Stimulated activated CD4-positive, alpha-beta T cell treated with anti-CD3 and anti-CD28 coated beads, TNF-alpha, amount 100 ng/mL, for 4 hours (primary cell): ENCODE results near the gene SORCS2.
"Not testable (repeated sequence)": the region's sequence is repeated elsewhere in the genome, so short reads cannot be mapped to it uniquely, and the experiment has no call there.

Experiments used
- DNase-seq, 3 experiments: peaks; one replicate each; pipeline ENCODE4 v3.0.0-alpha.2; 2020; ENCODE audit warnings: low read depth in 3 of 3

The SORCS2 gene

DNA sequence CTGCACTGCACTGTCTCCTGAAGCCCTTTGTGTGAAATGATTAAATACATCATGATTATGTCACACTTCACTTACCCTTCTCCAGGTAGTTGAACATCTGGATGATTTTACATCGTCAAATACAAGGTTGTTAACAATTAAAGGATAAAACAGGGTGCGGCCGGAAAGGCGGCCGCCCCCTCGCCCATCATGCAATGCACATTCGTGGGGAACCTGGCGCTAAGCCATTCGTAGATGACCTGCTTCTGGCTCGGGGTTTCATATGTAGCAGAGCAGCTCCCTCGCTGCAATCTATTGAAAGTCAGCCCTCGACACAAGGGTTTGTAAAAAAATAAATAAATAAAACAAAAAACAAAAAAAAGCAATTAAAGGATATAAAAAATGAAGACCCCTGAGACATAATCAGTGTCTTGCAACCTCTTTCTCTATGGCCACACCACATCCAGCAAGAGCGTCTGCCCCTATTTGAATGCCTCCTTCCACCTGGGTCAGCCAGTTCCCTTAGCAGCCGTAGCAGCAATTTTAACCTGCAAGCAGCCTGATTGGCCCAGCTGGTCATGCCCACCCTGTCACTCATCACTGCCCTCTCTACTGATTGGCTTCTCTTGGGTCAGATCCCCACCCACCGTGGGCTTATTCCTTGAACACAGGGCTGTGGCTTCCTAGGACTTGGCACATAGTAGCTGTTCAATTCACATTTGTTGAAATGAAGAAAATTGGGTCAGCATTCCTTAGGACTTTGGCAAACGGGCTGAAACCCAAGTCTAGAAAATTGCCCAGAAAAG is 390.2 kb downstream of the SORCS2 start:
- DNase-seq, result no peak

DNA sequence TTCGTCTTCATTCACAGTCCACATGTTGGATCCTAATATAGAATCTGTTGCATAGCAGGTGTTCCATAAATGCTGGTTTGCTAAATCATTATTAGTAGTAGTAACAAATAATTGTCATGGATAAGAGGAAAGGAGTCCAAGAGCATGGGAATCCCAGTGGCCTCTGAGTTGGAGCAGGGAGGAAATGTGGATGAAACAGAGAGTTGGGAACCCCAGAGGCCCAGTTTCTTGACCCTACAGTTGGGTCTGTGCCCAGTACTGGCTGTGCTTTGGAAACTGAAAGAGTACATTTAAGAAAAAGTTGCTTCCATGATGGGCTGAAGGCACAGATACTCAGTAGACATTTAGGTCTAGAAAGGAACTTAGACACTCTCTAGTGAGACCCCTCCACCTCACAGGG is 391.8 kb downstream of the SORCS2 start:
- DNase-seq, result no peak

DNA sequence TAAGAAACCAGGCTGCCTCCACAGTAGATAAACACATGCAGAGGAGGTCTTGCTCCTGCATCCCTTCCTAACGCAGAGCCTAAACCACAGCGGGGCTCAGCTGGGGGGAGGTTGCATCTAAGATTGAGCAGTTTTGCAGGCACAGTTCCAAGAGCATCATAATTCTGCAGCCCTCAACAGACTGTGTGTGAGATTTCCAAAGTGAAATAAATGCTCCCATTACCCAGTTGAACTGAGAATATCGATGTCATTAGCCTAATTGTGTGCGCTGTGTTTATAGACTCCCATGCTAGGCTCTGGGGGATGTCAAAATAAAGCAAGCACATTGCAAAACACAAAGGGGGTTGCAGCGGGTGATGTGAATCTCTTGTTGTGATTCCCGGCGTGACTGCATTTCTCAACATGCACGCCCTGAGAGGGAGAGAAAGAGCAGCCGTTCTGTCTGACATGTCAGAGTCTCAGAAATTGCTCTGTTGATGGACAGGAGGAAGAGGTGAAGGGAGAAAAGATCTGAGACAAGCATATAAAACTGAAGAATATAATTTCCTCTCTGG is 392.3 kb downstream of the SORCS2 start:
- no peak for DNase-seq

DNA sequence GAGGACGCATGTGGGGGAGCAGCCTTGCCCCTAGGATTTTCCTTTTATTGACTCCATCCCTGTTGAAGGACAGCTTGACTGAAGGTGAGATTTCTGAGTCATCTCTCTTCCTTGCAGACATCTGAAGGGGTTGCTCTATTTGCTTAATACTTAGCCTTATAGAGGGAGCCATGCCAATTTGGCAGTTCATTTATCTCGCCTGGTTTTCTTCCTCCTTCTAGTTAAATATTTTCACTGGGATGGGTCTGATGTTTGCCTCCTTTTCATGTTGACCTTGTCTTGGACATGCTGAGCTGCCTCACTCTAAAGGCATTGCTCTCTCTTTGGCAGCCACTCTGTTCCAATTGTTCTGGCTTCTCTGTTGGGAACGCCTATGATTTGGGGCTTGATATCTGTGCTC is 393.4 kb downstream of the SORCS2 start:
- no peak for DNase-seq

DNA sequence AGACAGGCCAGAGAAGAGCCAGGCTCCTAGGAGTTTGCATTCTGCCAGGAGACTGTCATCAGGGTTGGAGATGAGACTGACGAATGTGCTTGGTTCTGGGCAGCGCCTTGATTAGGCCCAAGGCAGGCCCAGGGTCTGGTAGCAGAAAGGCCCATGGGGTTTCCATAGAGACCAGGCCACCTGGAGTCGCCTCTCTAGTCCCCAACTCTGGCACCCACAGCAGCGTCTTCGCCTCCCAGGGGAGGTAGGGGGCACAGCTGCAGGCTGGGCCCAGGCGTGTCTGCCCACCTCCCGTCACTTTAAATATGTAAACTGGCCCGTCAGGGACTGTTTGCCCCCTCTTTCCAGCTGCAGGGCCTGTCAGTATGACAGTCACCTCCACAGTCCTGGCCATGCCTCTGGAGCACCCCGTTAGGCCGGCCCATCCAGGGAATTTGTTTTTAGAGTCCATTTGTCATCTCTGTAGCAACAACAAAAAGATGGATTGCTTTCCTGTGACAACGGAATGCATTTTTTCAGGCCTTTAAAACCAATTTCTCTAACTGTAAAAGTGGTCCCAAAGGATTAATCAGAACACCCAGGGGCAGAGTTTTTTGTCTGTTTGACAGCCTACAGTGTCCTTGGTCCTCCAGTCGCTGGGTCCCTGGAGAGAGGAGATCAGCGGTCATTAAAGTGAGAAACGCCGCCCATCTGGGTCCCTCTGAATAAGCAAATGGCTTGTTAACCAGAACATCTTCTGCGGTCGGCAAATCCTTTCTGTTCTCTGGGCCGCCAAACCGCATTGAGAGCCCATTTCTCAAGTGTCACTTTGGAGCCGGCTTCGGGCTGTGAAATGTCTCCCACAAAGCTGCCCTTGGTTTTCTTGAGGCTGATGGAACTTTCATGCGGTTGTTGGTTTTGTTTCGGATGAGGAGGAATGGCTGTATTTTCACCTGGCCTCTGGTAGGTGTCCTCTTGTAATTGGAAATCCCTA is 395.4 kb downstream of the SORCS2 start:
- DNase-seq, result no peak

DNA sequence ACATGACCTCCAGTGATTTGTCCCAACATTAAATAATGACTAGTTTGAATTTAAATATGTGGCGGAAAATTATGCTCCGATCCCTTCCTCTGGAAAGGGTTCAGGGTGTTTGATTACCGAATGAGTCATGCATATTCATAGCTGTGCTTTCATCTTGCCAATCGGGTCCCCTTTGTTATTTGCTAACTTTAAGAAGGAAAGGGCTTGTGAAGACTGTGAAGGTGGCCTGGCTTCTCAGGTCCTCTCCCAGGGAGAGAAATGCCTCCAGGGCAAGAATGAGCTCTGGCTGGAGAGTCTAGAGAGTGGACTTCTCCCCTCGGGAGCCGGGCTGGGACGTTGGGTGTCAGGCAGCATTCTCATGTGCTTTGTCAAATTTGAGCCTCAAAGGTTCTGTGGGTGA is 397.9 kb downstream of the SORCS2 start:
- DNase-seq, result no peak

DNA sequence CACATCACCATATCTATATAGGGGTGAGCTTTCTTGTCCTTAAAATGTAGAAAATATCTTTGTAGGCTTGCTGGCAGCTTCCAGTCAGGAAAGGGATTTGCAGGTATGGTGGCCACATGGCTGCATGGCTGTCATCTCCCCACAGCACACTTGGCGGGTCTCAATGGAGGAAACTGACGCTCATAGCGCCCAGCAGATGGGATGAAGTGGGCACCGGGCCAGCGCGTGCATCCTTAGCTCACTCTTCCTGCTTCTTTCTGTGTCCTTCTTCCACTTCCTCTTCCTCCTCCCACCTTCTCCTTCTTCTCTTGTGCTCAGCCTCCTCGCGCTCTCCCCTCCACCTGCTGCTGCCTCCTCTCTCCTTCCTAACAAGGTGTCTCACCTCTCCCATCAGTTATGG is 398.6 kb downstream of the SORCS2 start:
- no peak for DNase-seq

DNA sequence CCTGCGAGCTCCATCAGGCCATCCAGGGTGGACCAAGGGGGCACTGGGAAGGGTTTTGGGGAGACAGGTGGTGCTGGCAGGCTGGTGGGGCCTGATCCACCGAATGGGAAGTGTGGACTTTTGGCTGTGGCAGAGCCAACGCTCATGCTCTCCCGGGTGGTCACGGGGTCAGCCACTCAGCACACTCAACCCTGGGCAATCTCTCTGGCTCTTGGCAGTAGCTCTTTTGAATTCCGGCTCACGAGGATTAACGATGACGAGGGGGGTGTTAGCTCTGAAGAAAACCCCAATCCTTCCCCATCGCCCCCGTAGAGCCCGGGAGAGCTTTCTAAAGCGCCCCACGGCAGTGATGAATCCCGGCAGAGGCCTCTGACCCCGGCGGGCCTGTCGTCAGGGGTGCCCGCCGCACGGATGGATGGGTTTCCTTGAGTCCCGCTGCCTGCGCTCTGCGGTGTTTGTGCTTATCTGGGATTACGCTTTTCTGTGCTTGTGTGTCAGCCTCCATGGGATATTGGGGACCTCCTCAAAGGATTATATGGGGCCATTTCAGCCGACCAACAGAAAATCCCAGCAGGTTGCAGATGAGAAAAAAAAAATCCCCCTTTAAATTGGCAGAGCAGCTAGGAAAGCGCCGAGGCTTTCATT is 399.2 kb downstream of the SORCS2 start:
- DNase-seq, result no peak

DNA sequence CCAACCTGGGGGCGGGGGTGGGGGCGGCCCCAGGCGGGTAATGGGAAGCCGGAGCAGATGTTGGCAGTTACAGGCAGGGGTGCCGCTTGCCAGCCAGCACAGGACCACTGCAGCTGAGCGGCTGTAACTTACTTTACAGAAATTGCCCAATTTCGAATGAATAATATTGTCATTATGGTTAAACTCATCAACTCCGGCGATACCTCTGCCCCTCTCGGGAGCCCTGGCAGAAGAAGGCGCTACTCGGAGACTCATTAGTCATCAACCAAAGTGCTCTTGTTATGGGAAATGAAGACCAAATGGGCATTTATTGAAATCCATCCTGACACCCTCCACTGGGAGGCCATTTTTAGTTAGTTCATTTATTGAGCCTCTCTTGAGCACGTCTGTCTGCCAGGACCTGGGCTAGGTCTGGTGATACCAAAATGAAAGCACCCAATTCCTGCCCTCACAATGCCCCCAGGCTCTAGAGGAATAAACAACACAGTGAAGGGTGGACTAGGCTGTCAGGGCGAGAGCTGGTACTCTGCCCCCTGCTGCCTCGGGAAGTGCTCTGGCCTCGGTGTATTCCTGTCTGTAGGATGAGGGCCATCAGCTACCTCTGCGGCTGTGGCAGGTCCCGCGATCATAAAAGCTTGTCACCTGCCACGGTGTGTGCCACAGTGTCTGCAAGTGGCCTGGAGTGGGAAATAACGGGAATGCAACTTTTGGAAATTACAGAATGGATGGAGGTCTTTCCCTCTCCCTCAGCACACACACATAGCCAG is 401.5 kb downstream of the SORCS2 start:
- DNase-seq, result no peak

DNA sequence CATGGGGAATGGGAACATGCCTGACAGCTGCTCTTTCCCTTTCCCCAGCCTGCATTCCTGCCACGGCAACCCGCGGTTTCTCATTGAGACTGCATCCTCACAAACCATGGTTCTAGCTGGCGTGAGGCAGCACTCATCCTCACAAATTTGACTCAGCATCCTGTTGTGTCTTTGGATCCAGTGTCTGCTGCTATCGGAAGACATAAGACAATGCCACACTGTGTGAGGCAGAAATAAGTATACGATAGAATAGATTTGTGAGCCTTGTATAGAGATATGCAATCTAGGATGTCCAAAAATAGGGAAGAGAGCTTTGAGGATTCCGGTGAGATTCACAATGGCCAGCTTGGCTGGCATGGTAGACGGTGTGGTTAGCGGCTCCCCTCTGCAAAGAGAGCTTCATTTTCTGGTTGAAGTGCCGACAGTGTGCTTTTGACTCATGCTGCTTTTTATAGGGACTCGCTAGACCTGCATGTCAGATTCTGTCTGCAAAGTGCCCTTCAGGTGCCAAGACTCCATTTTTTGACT is 403.7 kb downstream of the SORCS2 start:
- no peak for DNase-seq

DNA sequence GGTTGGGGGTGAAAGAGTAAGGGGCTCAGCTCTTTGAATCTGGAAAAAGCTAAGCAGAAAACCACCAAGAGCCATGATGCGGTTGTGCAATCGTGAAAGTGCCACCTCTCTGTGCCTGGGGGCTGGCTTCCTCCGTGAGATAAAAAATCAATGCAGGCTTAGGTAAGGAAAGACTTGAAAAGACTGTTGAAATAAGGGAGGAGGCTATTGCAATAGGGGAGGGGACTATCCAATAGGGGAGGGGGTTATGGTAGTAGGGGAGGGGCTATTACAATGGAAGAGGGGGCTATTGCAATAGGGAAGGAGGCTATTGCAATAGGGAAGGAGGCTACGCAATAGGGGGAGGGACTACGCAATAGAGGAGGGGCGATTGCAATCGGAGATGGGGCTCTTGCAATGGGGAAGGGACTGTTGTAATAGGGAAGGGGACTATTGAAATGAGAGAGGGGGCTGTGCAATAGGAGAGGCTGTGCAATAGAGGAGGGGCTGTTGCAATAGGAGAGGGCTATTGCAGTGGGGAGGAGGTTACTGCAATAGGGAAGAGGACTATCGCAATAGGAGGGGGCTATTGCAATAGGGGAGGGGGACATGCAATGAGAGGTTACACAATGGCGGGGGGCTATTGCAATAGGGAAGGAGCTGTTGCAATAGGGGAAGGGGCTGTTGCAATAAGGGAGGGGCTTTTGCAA is 404.7 kb downstream of the SORCS2 start:
- DNase-seq, result no peak

DNA sequence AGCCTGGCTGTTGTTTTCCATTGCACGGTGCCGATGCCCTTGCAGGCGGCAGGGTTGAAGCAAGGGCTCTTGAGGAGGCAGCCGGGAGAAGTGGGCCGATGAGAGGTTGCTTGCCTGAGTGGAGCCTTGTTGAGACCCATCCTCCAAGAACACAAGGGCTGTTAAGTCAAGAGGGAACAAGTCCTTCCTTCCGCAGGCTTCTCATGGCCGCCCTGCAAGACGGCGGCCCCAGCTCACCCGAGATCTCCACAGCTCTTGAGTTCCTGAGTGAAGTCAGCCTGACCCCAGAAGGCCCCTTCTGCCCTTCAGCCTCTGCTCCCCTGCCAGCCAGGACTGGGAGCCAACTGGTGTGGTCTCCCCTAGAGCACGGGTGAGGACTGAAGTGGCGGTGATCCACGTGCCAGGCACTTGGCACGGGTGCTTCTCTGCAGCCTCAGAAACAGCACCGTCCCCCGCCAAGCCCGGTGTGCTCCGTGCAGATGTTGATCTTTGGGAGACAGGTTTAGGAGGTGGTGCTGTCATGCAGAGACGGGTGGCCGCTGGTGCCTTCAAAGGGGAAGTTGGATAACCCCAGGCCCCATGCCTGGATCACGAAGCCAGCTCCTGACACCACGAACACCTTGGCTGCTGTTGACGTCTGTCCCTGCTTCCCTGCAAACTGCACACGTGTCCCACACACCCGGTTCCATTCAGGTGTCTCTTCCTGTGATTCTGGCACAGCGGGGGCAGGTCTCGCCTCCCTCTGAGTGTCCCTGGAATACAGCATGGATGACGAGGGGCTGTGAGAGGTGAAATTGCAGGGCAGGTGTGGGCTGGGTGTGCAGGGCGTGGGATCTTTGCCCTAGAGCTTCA is 406.8 kb downstream of the SORCS2 start:
- DNase-seq, result no peak

DNA sequence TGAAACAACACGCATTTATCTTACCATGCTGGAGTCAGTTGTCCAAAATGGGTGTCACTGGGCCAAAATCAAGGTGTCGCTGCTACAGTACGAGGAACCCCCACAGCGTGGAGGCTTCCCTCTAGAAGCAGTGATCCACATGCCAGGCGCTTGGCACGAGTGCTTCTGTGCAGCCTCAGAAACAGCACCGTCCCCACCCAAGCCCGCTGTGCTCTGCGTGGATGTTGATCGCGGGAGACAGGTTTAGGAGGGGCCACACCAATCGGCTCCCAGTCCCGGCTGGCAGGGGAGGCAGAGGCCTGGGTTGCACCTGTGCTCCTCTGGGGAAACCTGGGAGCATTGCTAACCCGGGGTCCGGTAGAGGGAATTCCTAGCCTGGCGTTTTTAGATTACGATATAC is 407.9 kb downstream of the SORCS2 start:
- DNase-seq, result no peak

DNA sequence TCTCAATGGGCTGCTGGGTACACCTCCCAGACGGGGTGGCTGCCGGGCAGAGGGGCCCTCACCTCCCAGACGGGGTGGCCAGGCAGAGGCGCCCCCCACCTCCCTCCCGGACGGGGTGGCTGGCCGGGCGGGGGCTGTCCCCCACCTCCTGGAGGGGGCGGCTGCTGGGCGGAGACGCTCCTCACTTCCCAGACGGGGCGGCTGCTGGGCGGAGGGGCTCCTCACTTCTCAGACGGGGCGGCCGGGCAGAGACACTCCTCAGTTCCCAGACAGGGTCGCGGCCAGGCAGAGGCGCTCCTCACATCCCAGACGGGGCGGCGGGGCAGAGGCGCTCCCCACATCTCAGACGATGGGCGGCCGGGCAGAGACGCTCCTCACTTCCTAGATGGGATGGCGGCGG is 409.8 kb downstream of the SORCS2 start:
- not testable (repeated sequence) for DNase-seq

DNA sequence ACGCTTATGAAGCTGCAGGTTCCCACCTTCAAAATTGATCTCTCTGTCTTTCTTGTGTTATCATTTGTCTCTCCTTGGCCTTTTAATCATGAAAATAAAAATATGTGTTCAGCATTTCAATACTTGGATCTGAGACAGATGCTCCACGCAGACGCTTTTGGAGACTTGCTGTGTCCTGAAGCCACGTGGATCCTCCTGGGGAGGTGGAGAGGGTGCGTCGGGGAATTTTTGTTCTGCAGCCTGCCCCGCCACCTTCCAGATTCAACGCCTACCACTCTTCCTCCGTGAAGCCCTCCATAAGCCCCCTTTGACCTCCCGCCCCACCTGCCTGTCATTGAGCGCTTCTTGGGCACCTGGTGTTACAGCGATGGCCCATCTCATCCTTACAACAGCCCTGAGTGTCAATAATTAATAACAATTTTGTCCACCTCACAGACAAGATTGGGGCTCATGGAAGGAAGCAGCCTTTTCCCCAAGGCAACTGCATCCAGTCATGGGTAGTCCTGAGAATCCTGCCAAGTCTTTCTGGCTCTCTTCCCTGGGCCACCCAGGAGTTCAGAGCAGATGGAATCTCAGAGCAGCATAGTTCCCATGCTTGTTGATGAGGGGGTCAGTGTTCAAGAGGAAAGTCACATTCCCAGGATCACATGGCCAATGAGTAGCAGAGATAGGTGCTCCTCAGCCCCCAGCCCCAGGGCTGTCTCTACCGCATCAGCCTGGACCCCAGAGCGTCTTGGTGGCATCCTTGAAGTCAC is 415.0 kb downstream of the SORCS2 start:
- DNase-seq, result no peak

DNA sequence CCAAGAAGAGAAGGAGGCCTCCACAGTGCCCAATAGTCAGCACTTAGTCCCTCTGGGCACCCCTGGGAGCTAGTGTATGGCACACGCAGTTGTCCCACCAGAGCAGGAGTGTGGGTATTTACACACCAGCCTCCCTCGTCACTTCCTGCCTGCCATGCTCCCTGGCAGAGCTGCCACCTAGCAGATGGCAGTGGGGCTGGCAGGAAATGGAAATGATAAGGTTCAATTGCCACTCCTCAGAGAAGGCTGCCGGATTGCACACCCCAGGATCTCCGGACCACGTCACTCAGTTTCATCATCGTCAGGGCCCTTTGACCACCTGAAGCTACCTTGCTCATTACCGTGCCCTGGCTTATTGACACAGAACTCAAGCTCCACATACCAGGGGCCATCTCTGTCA is 415.7 kb downstream of the SORCS2 start:
- DNase-seq, result no peak

DNA sequence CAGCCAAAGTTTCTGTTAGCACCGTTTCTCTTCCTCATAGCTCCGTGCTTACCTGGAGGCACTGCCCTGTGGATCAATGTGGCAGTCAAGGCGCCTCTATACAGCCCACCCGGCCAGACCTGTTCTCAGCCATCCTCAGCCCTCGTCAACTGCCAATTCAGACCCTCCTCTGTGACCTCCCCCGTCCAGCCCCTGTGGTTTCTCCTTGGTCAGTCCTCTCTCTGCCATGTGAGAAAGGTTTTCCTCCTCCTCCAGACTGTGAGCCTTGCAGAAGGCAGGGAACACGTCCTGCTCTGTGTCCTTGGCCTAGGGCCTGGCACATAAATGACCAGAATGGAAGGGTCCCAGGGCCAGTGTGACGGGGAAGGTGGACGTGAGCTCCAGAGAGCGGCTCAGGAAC is 417.0 kb downstream of the SORCS2 start:
- DNase-seq, result no peak

DNA sequence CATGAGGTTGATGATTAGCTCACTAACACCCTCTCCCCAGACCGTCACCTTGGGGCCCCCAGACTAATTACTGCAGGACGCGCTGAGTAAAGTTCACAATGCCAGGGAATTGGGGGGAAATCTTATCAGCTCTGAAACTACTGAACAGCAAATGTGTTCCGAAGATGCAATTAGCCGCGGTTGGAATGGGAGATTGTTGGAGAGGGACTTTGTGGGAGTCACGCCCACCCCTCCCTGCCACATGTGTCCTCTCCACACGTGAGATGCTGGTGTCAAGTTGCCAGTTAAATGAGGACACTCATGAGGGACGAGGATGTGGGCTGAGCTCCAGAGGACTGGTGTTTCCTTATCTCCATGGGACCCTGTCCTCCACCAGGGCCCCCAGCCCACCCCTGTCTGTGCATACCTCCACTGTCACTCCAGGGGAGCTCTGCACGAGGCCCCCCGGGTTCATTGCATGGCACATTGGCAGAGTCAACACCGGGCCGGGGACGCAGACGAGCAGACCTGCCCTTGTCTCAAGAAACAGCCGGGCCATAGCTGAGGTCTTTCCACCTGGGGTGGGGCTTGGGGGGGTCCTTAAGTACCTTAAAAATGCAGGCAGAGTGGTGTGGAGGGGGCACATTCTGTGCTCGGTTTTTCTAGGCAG is 417.8 kb downstream of the SORCS2 start:
- no peak for DNase-seq
